Posterior cingulate gyrus (tissue), 11 donors: ENCODE results near the gene C9.

ENCODE experiments used
- DNase-seq, 10 donors: peaks; one replicate each; pipeline versions ENCODE4 v3.0.0 to v3.0.0-alpha.2; 2020 to 2021; ENCODE audit warnings: mixed read lengths in 3 of 10
- intact Hi-C: fragments of 100-400 bp; cut with DNase I; formaldehyde crosslinking; loops from one replicate; pipeline ENCODE4 v1.15.1; 2023

C9 gene

GRCh38 chr5:39376293-39376714 is 12.0 kb upstream of the C9 start:
- intact Hi-C loops, result loop anchor here (1.0 kb wide), 1 partner anchor 171 kb away; no protein-coding TSS in a partner anchor
- no peak for DNase-seq

DNA sequence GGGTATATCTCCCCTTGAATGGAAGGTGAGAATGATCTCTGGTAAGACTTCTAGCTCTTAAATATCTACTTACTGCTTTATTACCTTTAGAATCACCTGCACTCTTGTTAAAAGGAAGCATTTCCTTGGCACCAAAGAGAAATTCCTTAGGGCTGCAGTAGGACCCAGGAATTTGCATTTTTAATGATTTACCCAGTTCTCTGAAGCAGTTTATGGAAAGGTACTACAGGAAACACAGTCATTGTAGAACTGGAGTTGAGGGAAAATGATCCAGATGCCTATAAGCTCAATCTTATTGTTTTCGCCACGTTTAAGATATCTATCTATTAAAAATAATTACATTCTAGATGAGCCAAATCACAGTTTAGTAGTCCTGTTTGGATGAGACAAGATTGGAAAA is 9.5 kb upstream of the C9 start:
- no peak for DNase-seq
- intact Hi-C loops, result no loop called here

DNA sequence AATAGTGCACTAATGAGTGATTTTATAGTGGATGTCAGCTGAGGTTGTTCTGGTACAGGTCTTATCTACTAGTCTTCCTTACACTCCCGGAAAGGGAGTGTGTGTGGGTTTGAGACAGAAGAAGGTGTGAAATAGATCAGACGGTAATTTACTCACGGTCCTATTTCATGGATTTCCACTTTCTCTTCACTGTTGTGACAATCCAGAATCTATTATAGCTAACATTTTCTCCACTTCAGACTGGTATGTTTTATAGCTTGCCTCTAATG is 7.0 kb upstream of the C9 start:
- intact Hi-C loops, result no loop called here

GRCh38 chr5:39370555-39371366 is 6.5 kb upstream of the C9 start:
- no peak for DNase-seq
- intact Hi-C loops, result no loop called here

More for the DNA sequence above, 7.0 kb upstream of the C9 start:
- no peak for DNase-seq

GRCh38 chr5:39369123-39369815 is 5.0 kb upstream of the C9 start:
- no peak for DNase-seq

DNA sequence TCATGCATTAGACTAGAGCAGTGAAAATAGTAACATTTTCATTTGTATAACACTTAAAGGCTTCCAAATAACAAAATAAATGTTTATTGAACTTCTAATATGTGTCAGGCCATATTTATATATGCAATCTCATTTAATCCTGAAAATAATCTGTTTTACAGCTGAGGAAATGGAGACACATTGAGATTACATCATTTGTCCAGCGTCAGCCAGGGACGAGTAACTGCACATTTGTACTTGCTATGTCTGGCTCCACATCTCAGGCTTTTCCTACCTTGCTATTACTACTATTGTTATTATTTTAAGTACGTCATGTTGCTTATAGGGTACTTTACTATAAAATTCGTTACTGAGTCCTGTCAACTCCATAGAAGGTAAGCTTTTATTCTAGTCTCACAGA is 3.8 kb upstream of the C9 start:
- intact Hi-C loops, result no loop called here
- DNase-seq, result no peak

More at GRCh38 chr5:39369123-39369815, 5.0 kb upstream of the C9 start:
- intact Hi-C loops, result no loop called here

DNA sequence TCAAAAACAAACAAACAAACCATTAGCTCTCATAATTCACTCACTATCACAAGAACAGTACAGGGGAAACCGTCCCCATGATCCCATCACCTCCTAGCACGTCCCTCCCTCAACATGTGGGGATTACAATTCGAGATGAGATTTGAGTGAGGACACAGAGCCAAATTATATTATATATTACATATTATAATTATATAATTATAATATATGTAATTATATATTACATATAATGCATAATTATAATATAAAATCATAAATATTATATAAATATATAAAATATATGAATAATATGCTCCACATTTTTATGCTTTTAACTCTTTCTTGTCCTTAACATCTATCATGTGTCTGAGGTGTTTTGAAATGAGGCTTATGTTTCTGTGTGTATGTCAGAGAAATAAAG is 3.4 kb upstream of the C9 start:
- intact Hi-C loops, result no loop called here

DNA sequence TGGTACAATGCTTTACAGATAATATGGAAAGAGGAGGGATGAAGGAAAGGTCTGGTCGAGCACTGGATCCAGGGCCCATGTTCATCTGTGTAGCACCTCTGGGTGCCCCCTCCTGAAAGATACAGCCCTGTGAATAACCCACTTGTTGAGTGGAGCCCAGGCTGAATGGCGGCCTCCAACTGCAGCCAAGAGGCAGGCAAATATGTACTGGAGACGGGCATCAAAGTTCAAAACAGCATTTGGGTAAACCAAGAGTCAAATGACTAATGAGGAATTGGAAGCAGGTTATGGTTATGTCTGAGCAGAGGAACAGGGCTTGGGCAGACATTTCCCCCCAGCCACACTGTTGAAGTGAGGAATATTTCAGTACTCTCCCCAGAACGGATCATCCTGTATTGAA is 1.1 kb downstream of the C9 start:
- intact Hi-C loops, result no loop called here
- no peak for DNase-seq

More for the DNA sequence above, 3.4 kb upstream of the C9 start:
- DNase-seq, result no peak

- no peak for DNase-seq
- intact Hi-C loops, result no loop called here
Observed at GRCh38 chr5:39362646-39363045, 1.6 kb downstream of the C9 start.

DNA sequence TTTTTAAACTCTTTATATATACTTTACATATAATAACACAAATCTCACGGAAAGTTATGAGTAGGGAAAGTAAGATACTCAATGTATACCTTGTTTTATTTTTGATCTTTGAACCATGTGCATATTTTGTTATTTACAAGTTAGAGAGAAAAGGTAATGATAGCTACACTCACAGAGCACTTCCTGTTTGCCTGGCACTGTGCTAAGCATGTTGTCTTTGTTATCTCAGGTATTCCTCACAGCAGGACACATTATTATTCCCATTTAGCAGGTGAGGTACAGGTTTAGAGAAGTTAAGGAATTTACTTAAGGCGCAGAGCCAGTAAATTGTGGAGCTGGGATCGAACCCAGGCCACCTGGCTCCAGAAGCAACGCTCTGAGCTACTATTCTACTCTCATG is 3.0 kb downstream of the C9 start:
- DNase-seq, result no peak
- intact Hi-C loops, result no loop called here

GRCh38 chr5:39360471-39361111 is 3.7 kb downstream of the C9 start:
- intact Hi-C loops, result no loop called here
- no peak for DNase-seq

- intact Hi-C loops, result no loop called here
- DNase-seq, result no peak
Observed at GRCh38 chr5:39356263-39356662, 8.0 kb downstream of the C9 start.

- intact Hi-C loops, result no loop called here
Observed at GRCh38 chr5:39355324-39355723, 9.0 kb downstream of the C9 start.

DNA sequence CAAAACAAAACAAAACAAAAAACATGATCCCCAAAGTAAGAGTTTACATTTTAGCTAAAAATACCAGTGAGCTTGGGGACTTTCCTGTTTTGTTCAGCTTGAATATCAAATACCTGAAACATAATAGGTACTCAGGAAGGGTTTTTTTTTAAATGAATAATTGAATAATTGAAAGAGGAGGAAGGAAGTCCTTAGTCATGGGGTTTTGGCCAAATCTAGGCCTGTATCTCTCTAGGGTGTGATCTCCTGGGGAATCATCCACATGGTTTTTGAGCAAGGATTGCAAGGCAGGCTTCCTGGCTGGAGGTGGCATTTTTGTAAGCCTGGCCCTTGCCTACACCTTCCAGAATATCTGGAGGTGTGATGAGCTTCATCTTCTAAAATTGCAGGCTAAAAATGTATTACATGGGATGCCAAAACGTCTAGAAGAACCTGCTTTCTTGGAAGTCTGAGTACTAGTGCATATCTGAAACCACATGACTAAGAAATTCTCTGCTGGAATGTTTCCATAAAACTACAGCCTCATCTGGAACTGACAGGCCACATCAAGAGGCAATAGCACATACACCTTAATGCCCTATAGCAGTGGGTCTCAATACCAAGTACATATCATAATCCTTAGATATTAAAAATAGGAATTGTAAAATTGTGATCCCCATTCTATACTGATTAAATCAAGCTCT is 10.4 kb downstream of the C9 start:
- intact Hi-C loops, result no loop called here
- no peak for DNase-seq

More at GRCh38 chr5:39355324-39355723, 9.0 kb downstream of the C9 start:
- DNase-seq, result no peak

GRCh38 chr5:39352951-39353350 is 11.3 kb downstream of the C9 start:
- no peak for DNase-seq

GRCh38 chr5:39352170-39352569 is 12.1 kb downstream of the C9 start:
- DNase-seq, result no peak
- intact Hi-C loops, result no loop called here

More at GRCh38 chr5:39352951-39353350, 11.3 kb downstream of the C9 start:
- intact Hi-C loops, result no loop called here

DNA sequence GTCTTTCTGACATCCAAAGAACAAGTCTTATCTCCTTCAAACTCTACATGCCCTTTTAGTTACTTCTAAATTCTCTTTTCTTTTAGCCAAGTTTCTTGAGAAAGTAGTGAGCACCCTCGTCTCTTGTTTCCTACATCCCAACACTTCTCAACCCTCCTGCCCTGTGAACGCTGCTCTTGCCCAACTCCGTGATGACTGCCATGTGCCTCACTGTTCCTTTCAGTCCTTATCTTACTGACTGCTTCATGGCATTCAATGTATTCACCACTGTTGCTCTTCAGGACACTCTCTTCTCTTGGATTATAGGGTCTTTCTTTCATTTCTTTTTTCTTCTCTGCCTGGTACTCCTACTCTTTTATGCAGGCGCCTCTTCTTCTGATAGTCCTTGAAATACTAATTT is 14.8 kb downstream of the C9 start:
- DNase-seq, result no peak
- intact Hi-C loops, result no loop called here

DNA sequence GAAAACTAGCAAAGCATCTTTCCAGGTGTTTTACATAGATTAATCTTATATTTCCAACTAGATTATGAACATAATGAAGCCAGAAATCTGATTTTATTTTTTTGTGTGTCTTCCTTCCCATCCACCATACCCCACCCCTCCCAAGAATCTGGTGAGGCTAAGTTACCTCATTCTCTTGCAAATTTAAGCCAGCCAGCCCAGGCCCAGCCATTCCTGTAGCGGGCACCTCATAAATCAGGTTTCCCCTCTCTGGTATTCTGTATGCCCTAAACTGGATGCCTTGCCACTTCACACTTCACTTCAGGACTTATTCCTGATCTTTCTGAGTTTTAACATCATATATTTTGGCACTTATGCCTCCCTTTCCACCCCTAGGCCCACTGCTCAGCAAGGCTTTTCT is 21.8 kb downstream of the C9 start:
- intact Hi-C loops, result no loop called here
- DNase-seq, result no peak

DNA sequence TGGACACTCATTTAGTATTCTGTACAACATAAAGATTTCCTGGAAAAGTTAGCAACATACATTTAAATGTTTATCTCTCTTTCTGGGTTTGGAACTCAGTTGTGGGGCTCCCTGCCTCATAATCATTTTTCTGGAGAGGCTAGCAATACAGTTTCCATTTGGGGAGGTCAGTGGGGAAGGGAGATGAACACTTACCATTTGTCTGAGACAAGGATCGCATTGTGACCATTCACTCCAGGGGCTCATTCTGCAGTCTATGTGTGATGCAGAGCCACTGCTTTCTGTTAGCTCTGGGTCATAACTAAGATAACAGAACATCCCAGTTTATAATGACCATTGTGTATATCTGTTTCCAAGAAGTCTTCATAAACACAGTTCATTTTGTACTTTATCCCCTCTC is 22.4 kb downstream of the C9 start:
- intact Hi-C loops, result no loop called here
- no peak for DNase-seq

- intact Hi-C loops, result no loop called here
- DNase-seq, result no peak
Observed at GRCh38 chr5:39340506-39340905, 23.8 kb downstream of the C9 start.

DNA sequence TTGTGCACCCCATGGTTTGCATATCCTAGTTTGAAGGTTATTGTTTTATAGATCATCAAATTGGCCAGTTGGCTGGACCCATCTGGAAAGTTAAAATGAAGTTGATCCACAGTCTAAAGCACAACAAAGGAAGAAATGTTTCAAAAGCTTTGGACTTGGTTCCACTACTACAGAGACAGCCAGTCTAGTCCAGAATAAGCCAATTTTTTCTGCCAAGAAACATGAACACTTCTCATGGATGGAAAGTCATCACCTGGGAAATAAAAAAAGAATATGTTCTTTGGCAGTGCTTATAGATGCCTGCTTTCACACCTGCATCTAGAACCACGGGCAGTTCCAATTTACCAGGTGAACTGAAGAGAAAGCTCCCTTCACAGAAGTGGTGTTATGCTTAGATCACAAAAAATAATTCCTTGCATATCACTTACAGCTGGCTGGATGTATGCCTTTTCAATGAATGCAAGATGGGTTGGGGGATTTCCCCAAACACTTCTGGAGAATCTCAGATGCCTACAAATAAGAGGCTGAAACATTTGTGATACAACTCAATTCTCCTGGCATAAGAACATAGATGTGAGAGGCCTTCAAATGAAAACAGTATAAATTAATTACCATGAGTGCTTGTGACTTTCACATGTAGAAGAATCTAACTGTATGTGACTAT is 26.9 kb downstream of the C9 start:
- DNase-seq, result no peak
- intact Hi-C loops, result no loop called here
